ENCODE measurements around the gene PTPN3.

The PTPN3 gene

GRCh38 chr9:109483744-109484429 is 14.2 kb downstream of the PTPN3 start:
- H3K4me1 ChIP-seq (ENCODE audit: insufficient read depth, low read length) = no peaks in the 10 kb centered on the region
- H3K9ac ChIP-seq (ENCODE audit: low read length) = no peak overlapping the region
- H3K9me3 ChIP-seq (ENCODE audit: low read length) = no peaks in the 10 kb centered on the region
- H3K27me3 ChIP-seq (ENCODE audit: control insufficient read depth in 1 of 2, insufficient read depth in 2 of 2, low read length in 2 of 2) = no peaks in the 10 kb centered on the region
- no peaks in the 10 kb centered on the region for H3K36me3 ChIP-seq (ENCODE audit: insufficient read depth, low read length)
- no peak overlapping the region for H3K27ac ChIP-seq (ENCODE audit: low read depth, low read length)
- H3K4me3 ChIP-seq (ENCODE audit: low read depth in 1 of 2, low read length in 2 of 2) = no peak overlapping the region

- Histone ChIP-seq H3K27ac (ENCODE audit: low read depth, low read length) (no peak overlapping the region), H3K36me3 (ENCODE audit: insufficient read depth, low read length) (no peaks in the 10 kb centered on the region), H3K4me3 (ENCODE audit: low read depth in 1 of 2, low read length in 2 of 2) (no peak overlapping the region), H3K27me3 (ENCODE audit: control insufficient read depth in 1 of 2, insufficient read depth in 2 of 2, low read length in 2 of 2) (no peaks in the 10 kb centered on the region), H3K9ac (ENCODE audit: low read length) (no peak overlapping the region), H3K9me3 (ENCODE audit: low read length) (no peaks in the 10 kb centered on the region), H3K4me1 (ENCODE audit: insufficient read depth, low read length) (no peaks in the 10 kb centered on the region)
Measured at GRCh38 chr9:109482391-109482916, 15.7 kb downstream of the PTPN3 start.

GRCh38 chr9:109481856-109482255 is 16.3 kb downstream of the PTPN3 start:
- Histone ChIP-seq H3K36me3 (ENCODE audit: insufficient read depth, low read length) (no peaks in the 10 kb centered on the region), H3K4me3 (ENCODE audit: low read depth in 1 of 2, low read length in 2 of 2) (no peak overlapping the region), H3K9ac (ENCODE audit: low read length) (no peak overlapping the region), H3K4me1 (ENCODE audit: insufficient read depth, low read length) (no peaks in the 10 kb centered on the region), H3K27me3 (ENCODE audit: control insufficient read depth in 1 of 2, insufficient read depth in 2 of 2, low read length in 2 of 2) (no peaks in the 10 kb centered on the region), H3K9me3 (ENCODE audit: low read length) (no peaks in the 10 kb centered on the region), H3K27ac (ENCODE audit: low read depth, low read length) (no peak overlapping the region)

GRCh38 chr9:109479822-109480221 is 18.3 kb downstream of the PTPN3 start:
- Histone ChIP-seq H3K9ac (ENCODE audit: low read length) (no peak overlapping the region), H3K4me1 (ENCODE audit: insufficient read depth, low read length) (no peaks in the 10 kb centered on the region), H3K27me3 (ENCODE audit: control insufficient read depth in 1 of 2, insufficient read depth in 2 of 2, low read length in 2 of 2) (no peaks in the 10 kb centered on the region), H3K9me3 (ENCODE audit: low read length) (no peaks in the 10 kb centered on the region), H3K36me3 (ENCODE audit: insufficient read depth, low read length) (no peaks in the 10 kb centered on the region), H3K27ac (ENCODE audit: low read depth, low read length) (no peak overlapping the region), H3K4me3 (ENCODE audit: low read depth in 1 of 2, low read length in 2 of 2) (no peak overlapping the region)

- Histone ChIP-seq H3K4me3 (ENCODE audit: low read depth in 1 of 2, low read length in 2 of 2) (no peak overlapping the region), H3K27ac (ENCODE audit: low read depth, low read length) (no peak overlapping the region), H3K27me3 (ENCODE audit: control insufficient read depth in 1 of 2, insufficient read depth in 2 of 2, low read length in 2 of 2) (no peaks in the 10 kb centered on the region), H3K9me3 (ENCODE audit: low read length) (no peaks in the 10 kb centered on the region), H3K9ac (ENCODE audit: low read length) (no peak overlapping the region), H3K36me3 (ENCODE audit: insufficient read depth, low read length) (no peaks in the 10 kb centered on the region), H3K4me1 (ENCODE audit: insufficient read depth, low read length) (no peaks in the 10 kb centered on the region)
Measured at GRCh38 chr9:109478665-109479380, 19.3 kb downstream of the PTPN3 start.

GRCh38 chr9:109478051-109478563 is 20.0 kb downstream of the PTPN3 start:
- H3K36me3 ChIP-seq (ENCODE audit: insufficient read depth, low read length) = no peaks in the 10 kb centered on the region
- H3K9ac ChIP-seq (ENCODE audit: low read length) = no peak overlapping the region
- no peak overlapping the region for H3K27ac ChIP-seq (ENCODE audit: low read depth, low read length)
- H3K4me3 ChIP-seq (ENCODE audit: low read depth in 1 of 2, low read length in 2 of 2) = no peak overlapping the region
- H3K9me3 ChIP-seq (ENCODE audit: low read length) = no peaks in the 10 kb centered on the region
- H3K27me3 ChIP-seq (ENCODE audit: control insufficient read depth in 1 of 2, insufficient read depth in 2 of 2, low read length in 2 of 2) = no peaks in the 10 kb centered on the region
- H3K4me1 ChIP-seq (ENCODE audit: insufficient read depth, low read length) = no peaks in the 10 kb centered on the region

GRCh38 chr9:109477258-109478050 is 20.7 kb downstream of the PTPN3 start:
- no peaks in the 10 kb centered on the region for H3K36me3 ChIP-seq (ENCODE audit: insufficient read depth, low read length)
- H3K4me3 ChIP-seq (ENCODE audit: low read depth in 1 of 2, low read length in 2 of 2) = no peak overlapping the region
- no peaks in the 10 kb centered on the region for H3K27me3 ChIP-seq (ENCODE audit: control insufficient read depth in 1 of 2, insufficient read depth in 2 of 2, low read length in 2 of 2)
- no peaks in the 10 kb centered on the region for H3K9me3 ChIP-seq (ENCODE audit: low read length)
- no peak overlapping the region for H3K27ac ChIP-seq (ENCODE audit: low read depth, low read length)
- no peaks in the 10 kb centered on the region for H3K4me1 ChIP-seq (ENCODE audit: insufficient read depth, low read length)
- H3K9ac ChIP-seq (ENCODE audit: low read length) = no peak overlapping the region

GRCh38 chr9:109476642-109477257 is 21.4 kb downstream of the PTPN3 start:
- Histone ChIP-seq H3K9me3 (ENCODE audit: low read length) (no peaks in the 10 kb centered on the region), H3K4me3 (ENCODE audit: low read depth in 1 of 2, low read length in 2 of 2) (no peak overlapping the region), H3K27me3 (ENCODE audit: control insufficient read depth in 1 of 2, insufficient read depth in 2 of 2, low read length in 2 of 2) (no peaks in the 10 kb centered on the region), H3K4me1 (ENCODE audit: insufficient read depth, low read length) (no peaks in the 10 kb centered on the region), H3K9ac (ENCODE audit: low read length) (no peak overlapping the region), H3K27ac (ENCODE audit: low read depth, low read length) (no peak overlapping the region), H3K36me3 (ENCODE audit: insufficient read depth, low read length) (no peaks in the 10 kb centered on the region)

- no peak overlapping the region for H3K4me3 ChIP-seq (ENCODE audit: low read depth in 1 of 2, low read length in 2 of 2)
- no peaks in the 10 kb centered on the region for H3K36me3 ChIP-seq (ENCODE audit: insufficient read depth, low read length)
- H3K4me1 ChIP-seq (ENCODE audit: insufficient read depth, low read length) = no peaks in the 10 kb centered on the region
- H3K27me3 ChIP-seq (ENCODE audit: control insufficient read depth in 1 of 2, insufficient read depth in 2 of 2, low read length in 2 of 2) = no peaks in the 10 kb centered on the region
- H3K9me3 ChIP-seq (ENCODE audit: low read length) = no peaks in the 10 kb centered on the region
- no peak overlapping the region for H3K27ac ChIP-seq (ENCODE audit: low read depth, low read length)
- no peak overlapping the region for H3K9ac ChIP-seq (ENCODE audit: low read length)
Measured at GRCh38 chr9:109475526-109475925, 22.6 kb downstream of the PTPN3 start.

GRCh38 chr9:109474944-109475343 is 23.2 kb downstream of the PTPN3 start:
- H3K27ac ChIP-seq (ENCODE audit: low read depth, low read length) = no peak overlapping the region
- no peak overlapping the region for H3K4me3 ChIP-seq (ENCODE audit: low read depth in 1 of 2, low read length in 2 of 2)
- no peaks in the 10 kb centered on the region for H3K27me3 ChIP-seq (ENCODE audit: control insufficient read depth in 1 of 2, insufficient read depth in 2 of 2, low read length in 2 of 2)
- no peak overlapping the region for H3K9ac ChIP-seq (ENCODE audit: low read length)
- H3K4me1 ChIP-seq (ENCODE audit: insufficient read depth, low read length) = no peaks in the 10 kb centered on the region
- no peaks in the 10 kb centered on the region for H3K9me3 ChIP-seq (ENCODE audit: low read length)
- H3K36me3 ChIP-seq (ENCODE audit: insufficient read depth, low read length) = no peaks in the 10 kb centered on the region

- Histone ChIP-seq H3K36me3 (ENCODE audit: insufficient read depth, low read length) (no peaks in the 10 kb centered on the region), H3K4me1 (ENCODE audit: insufficient read depth, low read length) (no peaks in the 10 kb centered on the region), H3K9ac (ENCODE audit: low read length) (no peak overlapping the region), H3K27ac (ENCODE audit: low read depth, low read length) (no peak overlapping the region), H3K27me3 (ENCODE audit: control insufficient read depth in 1 of 2, insufficient read depth in 2 of 2, low read length in 2 of 2) (no peaks in the 10 kb centered on the region), H3K4me3 (ENCODE audit: low read depth in 1 of 2, low read length in 2 of 2) (no peak overlapping the region), H3K9me3 (ENCODE audit: low read length) (no peaks in the 10 kb centered on the region)
Measured at GRCh38 chr9:109474170-109474569, 23.9 kb downstream of the PTPN3 start.
